ENCODE measurements around the gene MMAA.

GRCh38 chr4:145583191-145584055 lies 35.8 kb upstream of the MMAA start:
- TF ChIP-seq KLF9 (tag by site-specific recombination; IDR thresholded peaks at IDR 0.05; ENCODE audit: low read depth) (no peak), ZNF398 (tag by site-specific recombination; IDR thresholded peaks at IDR 0.05) (no peak), CTCF (tag by site-specific recombination; IDR thresholded peaks at IDR 0.05) (no peak), ZBTB20 (tag by site-specific recombination; IDR thresholded peaks at IDR 0.05) (no peak), ZNF530 (tag by site-specific recombination; IDR thresholded peaks at IDR 0.05; ENCODE audit: low read depth) (no peak), KLF16 (tag by site-specific recombination; IDR thresholded peaks at IDR 0.05) (no peak)

Measured in HEK293 (cell line).